CD14-positive monocyte (primary cell): ENCODE results near the gene BMP7. TPM values are rescaled to one million over a fixed set of nuclear protein-coding genes. Genes with fewer than 3 reads are reported as not detected.

Experiments
- DNase-seq, 3 donors: peaks; one replicate each; pipeline ENCODE4 v3.0.0-alpha.2; 2011 to 2022
- H2AFZ ChIP-seq: 2 replicates; pipeline ENCODE4 v1.6.0; 2012; ENCODE audit warnings: mild to moderate bottlenecking, low read depth, low read length, inconsistent platforms; ENCODE audit not compliant: insufficient read depth, poor library complexity, severe bottlenecking
- H3K27ac ChIP-seq, 2 donors: 1 replicate in 1 of 2; 2 replicates in 1 of 2; pipeline ENCODE4 v1.5.1; 2012 to 2013; ENCODE audit warnings: low read length in 2 of 2, control low read depth in 1 of 2, inconsistent platforms in 1 of 2, low read depth in 1 of 2, mild to moderate bottlenecking in 1 of 2
- H3K27me3 ChIP-seq, 2 donors: one replicate each; pipeline versions ENCODE4 v1.6.0 to v1.6.1; 2011 to 2013; ENCODE audit warnings: low read length in 2 of 2; ENCODE audit not compliant: control insufficient read depth in 2 of 2, insufficient read depth in 2 of 2
- H3K36me3 ChIP-seq, 2 donors: replicated peaks in 1 of 2; 1 replicate in 1 of 2; 2 replicates in 1 of 2; pipeline versions ENCODE4 v1.5.1 to v1.6.1; 2012 to 2013; ENCODE audit warnings: low read length in 2 of 2, control low read depth in 1 of 2, inconsistent platforms in 1 of 2, mild to moderate bottlenecking in 1 of 2; ENCODE audit not compliant: insufficient read depth in 2 of 2, control insufficient read depth in 1 of 2
- H3K4me1 ChIP-seq, 2 donors: 1 replicate in 1 of 2; 2 replicates in 1 of 2; pipeline versions ENCODE4 v1.5.1 to v1.6.1; 2012 to 2013; ENCODE audit warnings: low read length in 2 of 2, control low read depth in 1 of 2, inconsistent platforms in 1 of 2, mild to moderate bottlenecking in 1 of 2, moderate library complexity in 1 of 2; ENCODE audit not compliant: insufficient read depth in 2 of 2, control insufficient read depth in 1 of 2
- H3K4me2 ChIP-seq: replicated peaks from 2 replicates; pipeline ENCODE3; 2012; ENCODE audit warnings: low read length, moderate library complexity, mild to moderate bottlenecking; ENCODE audit not compliant: poor library complexity, severe bottlenecking; ENCODE audit errors: extremely low read depth
- H3K4me3 ChIP-seq, 3 experiments: fragments of 200-600 bp in 1 of 3; sonication (generic) in 1 of 3; replicated peaks in 1 of 3; 1 replicate in 2 of 3; 2 replicates in 1 of 3; pipeline ENCODE4 v1.5.1; 2011 to 2013; ENCODE audit warnings: low read length in 3 of 3, mild to moderate bottlenecking in 3 of 3, control low read depth in 2 of 3, low read depth in 2 of 3, inconsistent platforms in 1 of 3, moderate library complexity in 1 of 3
- H3K79me2 ChIP-seq: 2 replicates; pipeline ENCODE4 v1.6.0; 2012; ENCODE audit warnings: mild to moderate bottlenecking, control low read depth, inconsistent platforms, low read length, moderate library complexity; ENCODE audit not compliant: insufficient read depth
- H3K9ac ChIP-seq: 2 replicates; pipeline ENCODE4 v1.6.0; 2017; ENCODE audit warnings: low read length, mild to moderate bottlenecking; ENCODE audit not compliant: insufficient read depth, poor library complexity, severe bottlenecking
- H3K9me3 ChIP-seq, 2 donors: replicated peaks in 1 of 2; 1 replicate in 1 of 2; 2 replicates in 1 of 2; pipeline versions ENCODE4 v1.5.1 to v1.6.1; 2012 to 2013; ENCODE audit warnings: low read length in 2 of 2, control low read depth in 1 of 2; ENCODE audit not compliant: control insufficient read depth in 1 of 2, insufficient read depth in 1 of 2
- H4K20me1 ChIP-seq: 2 replicates; pipeline ENCODE4 v1.6.0; 2012; ENCODE audit warnings: mild to moderate bottlenecking, low read length, control low read depth, moderate library complexity; ENCODE audit not compliant: insufficient read depth
- H3K27ac Mint-ChIP-seq, 7 donors: one replicate each; pipeline ENCODE4 v1.8.0; 2020; ENCODE audit warnings: mild to moderate bottlenecking in 7 of 7, mixed read lengths in 7 of 7, moderate library complexity in 6 of 7, inconsistent platforms in 2 of 7
- H3K27me3 Mint-ChIP-seq, 3 donors: one replicate each; pipeline ENCODE4 v1.8.0; 2021 to 2022; ENCODE audit warnings: low read depth in 3 of 3, mild to moderate bottlenecking in 3 of 3, mixed read lengths in 3 of 3, moderate library complexity in 3 of 3, inconsistent platforms in 1 of 3
- H3K36me3 Mint-ChIP-seq, 2 donors: one replicate each; pipeline ENCODE4 v1.8.0; 2020; ENCODE audit warnings: mixed read lengths in 2 of 2, inconsistent platforms in 1 of 2, mild to moderate bottlenecking in 1 of 2
- H3K4me1 Mint-ChIP-seq: one replicate; pipeline ENCODE4 v1.8.0; 2020; ENCODE audit warnings: mild to moderate bottlenecking, mixed read lengths
- H3K4me3 Mint-ChIP-seq, 2 donors: one replicate each; pipeline ENCODE4 v1.8.0; 2020; ENCODE audit warnings: mild to moderate bottlenecking in 2 of 2, mixed read lengths in 2 of 2, moderate library complexity in 1 of 2
- H3K9me3 Mint-ChIP-seq, 7 donors: one replicate each; pipeline ENCODE4 v1.8.0; 2020 to 2022; ENCODE audit warnings: mixed read lengths in 7 of 7, mild to moderate bottlenecking in 6 of 7, moderate library complexity in 6 of 7, inconsistent platforms in 2 of 7
- CTCF ChIP-seq: fragments of 200-600 bp; IDR thresholded peaks from one replicate; pipeline ENCODE4 v1.8.0; 2022; ENCODE audit warnings: antibody characterized with exemption, mild to moderate bottlenecking
- WGBS: methylation state at CpG from one replicate; pipeline ENCODE4 v1.1.5; 2013; ENCODE audit warnings: missing lambda C conversion rate; ENCODE audit not compliant: insufficient coverage; 5-methylcytosine and 5-hydroxymethylcytosine counted together
- intact Hi-C, 2 donors: fragments of 100-400 bp; cut with micrococcal nuclease; formaldehyde crosslinking; loops; one replicate each; pipeline versions ENCODE4 v1.15.0 to v1.15.1; 2023
- polyA plus RNA-seq, 3 donors: library from polyadenylated mRNA; depleted of rRNA in 1 of 3; unstranded in 2 of 3; stranded (reverse) in 1 of 3; fragments of 300-500 nt in 2 of 3; fragments of >200 nt in 1 of 3; fragmentation: Illumina TruSeq in 2 of 3; gene quantifications; 1 replicate in 2 of 3; 2 replicates in 1 of 3; pipeline ENCODE4 v1.2.3, GENCODE V29; 2012 to 2021

BMP7 gene
- polyA plus RNA-seq, 3 donors = not detected

GRCh38 chr20:57219071-57219677, 47.3 kb downstream of the BMP7 start:
- no peaks in the 10 kb centered on the region for H3K4me1 Mint-ChIP-seq
- WGBS = 90% methylated on average over 9 of the region's 11 CpGs
- no peak for DNase-seq
- Histone ChIP-seq H3K4me2 (no peak overlapping the region), H2AFZ (no peak overlapping the region), H4K20me1 (no peaks in the 10 kb centered on the region), H3K4me1 (no peaks in the 10 kb centered on the region), H3K27ac (no peak overlapping the region), H3K9me3 (peaks cover 5 to 8% of the 10 kb centered on the region in 2 donors), H3K4me3 (no peak overlapping the region), H3K27me3 (no peaks in the 10 kb centered on the region), H3K36me3 (no peaks in the 10 kb centered on the region), H3K79me2 (no peaks in the 10 kb centered on the region), H3K9ac (no peak overlapping the region)
- H3K36me3 Mint-ChIP-seq = no peaks in the 10 kb centered on the region
- no peak overlapping the region for H3K4me3 Mint-ChIP-seq
- H3K27ac Mint-ChIP-seq = no peak overlapping the region
- H3K27me3 Mint-ChIP-seq = peaks cover 0 to 7% (median 1%) of the 10 kb centered on the region in 3 donors
- peaks cover 0 to 3% (median 0%) of the 10 kb centered on the region in 7 donors for H3K9me3 Mint-ChIP-seq
- no peak for TF ChIP-seq CTCF
- intact Hi-C loops = no loop called here

GRCh38 chr20:57218489-57218888, 48.0 kb downstream of the BMP7 start:
- Histone ChIP-seq H2AFZ (no peak overlapping the region), H3K27me3 (no peaks in the 10 kb centered on the region), H3K79me2 (no peaks in the 10 kb centered on the region), H3K4me2 (no peak overlapping the region), H3K9me3 (peaks cover 5 to 8% of the 10 kb centered on the region in 2 donors), H4K20me1 (no peaks in the 10 kb centered on the region), H3K4me1 (no peaks in the 10 kb centered on the region), H3K4me3 (no peak overlapping the region), H3K36me3 (no peaks in the 10 kb centered on the region), H3K27ac (no peak overlapping the region), H3K9ac (no peak overlapping the region)
- Mint-ChIP-seq H3K4me1 (no peaks in the 10 kb centered on the region), H3K4me3 (no peak overlapping the region), H3K27ac (no peak overlapping the region), H3K36me3 (no peaks in the 10 kb centered on the region), H3K9me3 (peaks cover 0 to 3% (median 0%) of the 10 kb centered on the region in 7 donors), H3K27me3 (peaks cover 0 to 8% (median 1%) of the 10 kb centered on the region in 3 donors)
- TF ChIP-seq CTCF = no peak
- DNase-seq = no peak
- intact Hi-C loops = no loop called here
- 100% methylated on average over 5 of the region's 5 CpGs for WGBS
